ENCODE data around the gene LRRC45. TPM values are rescaled to one million over a fixed set of nuclear protein-coding genes. Genes with fewer than 3 reads are reported as not detected.
A peak's percentile ranks its signal among the peaks of the same experiment; 100 is the strongest.

LRRC45 gene
- total and polyA plus RNA-seq, 9 of the 15 experiments (the other 6 are each of a cell fraction or from before 2014, with no cell fraction given) = 3.5 to 21.5 (median 11.2) TPM; not detected in 2

- FAIRE-seq (no peak), DNase-seq (ENCODE audit: extremely low read depth in 1 of 4, low spot score in 3 of 4) (no peak), ATAC-seq (no peak)
- WGBS (ENCODE audit: insufficient coverage, low coverage, missing lambda C conversion rate) = 94% methylated on average over 14 of the region's 21 CpGs
- no peaks in the 10 kb centered on the region for H4K20me1 ChIP-seq (replicated peaks; ENCODE audit: control insufficient read depth, insufficient read depth, low read length)
- no peaks in the 10 kb centered on the region for H3K27me3 ChIP-seq (ENCODE audit: control insufficient read depth in 2 of 2, insufficient read depth in 2 of 2, low read length in 2 of 2)
- no peaks in the 10 kb centered on the region for H3K9me1 ChIP-seq (ENCODE audit: control insufficient read depth, insufficient read depth, low read length)
- BruUV-seq (replicated peaks) = no TSS peak
- no peak overlapping the region for H2AFZ ChIP-seq (ENCODE audit: low read depth, low read length)
- peaks cover 36% of the 10 kb centered on the region; the same call in 2 of the 3 replicates for H3K36me3 ChIP-seq (ENCODE audit: control insufficient read depth, insufficient read depth, low read length)
- in situ Hi-C loops (cut with MboI) = no loop called here
- CTCF ChIA-PET (ENCODE audit: low intra/inter-chr PET ratio) = no interaction called here
- H3K4me2 ChIP-seq (ENCODE audit: insufficient read depth, low read length) = no peak overlapping the region
- no peak overlapping the region for H3K4me3 ChIP-seq
- no peak overlapping the region for H3K9ac ChIP-seq (ENCODE audit: insufficient read depth in 1 of 2, low read depth in 2 of 2, low read length in 2 of 2)
- H3K9me3 ChIP-seq (replicated peaks; ENCODE audit: control insufficient read depth, insufficient read depth, low read depth, low read length) = no peaks in the 10 kb centered on the region
- H3K4me1 ChIP-seq (replicated peaks in 1 of 2; ENCODE audit: control insufficient read depth in 2 of 2, insufficient read depth in 2 of 2, low read length in 2 of 2) = peaks cover 10 to 19% of the 10 kb centered on the region in 2 experiments; a peak in 4 of 5 replicates
- no peaks in the 10 kb centered on the region for H3K79me2 ChIP-seq (ENCODE audit: control insufficient read depth, insufficient read depth, low read length)
- POLR2A ChIA-PET = no interaction called here
- intact Hi-C loops (cut with micrococcal nuclease) = no loop called here
- H3K27ac ChIP-seq (ENCODE audit: extremely low read depth, low read depth, low read length) = no peak overlapping the region
- no peak for TF ChIP-seq BCOR (IDR thresholded peaks at IDR 0.05)
- peak; percentile 56 for TF ChIP-seq HNRNPLL (IDR thresholded peaks at IDR 0.05; ENCODE audit: low read depth, low read length, poor library complexity, severe bottlenecking)
- TF ChIP-seq POLR2A (conservative IDR thresholded peaks at IDR 0.05) = 0 out of 2 replicates have a peak, but pooled peaks have one; percentile 26
- TF ChIP-seq ZBTB43 (CRISPR knock-in tag; IDR thresholded peaks at IDR 0.05) = peak; percentile 96
- TF ChIP-seq REST (IDR thresholded peaks at IDR 0.05; ENCODE audit: borderline replicate concordance) = no peak
- TF ChIP-seq REST (CRISPR knock-in tag; IDR thresholded peaks at IDR 0.05; ENCODE audit: low read depth) = no peak
- TF ChIP-seq NEUROD1 (IDR thresholded peaks at IDR 0.05; ENCODE audit: borderline replicate concordance, low read depth, low read length, partially characterized antibody) = no peak
- TF ChIP-seq E2F6 (IDR thresholded peaks at IDR 0.05; ENCODE audit: borderline replicate concordance in 1 of 2, extremely low read depth in 1 of 2, insufficient read depth in 1 of 2, insufficient read length in 1 of 2, low read depth in 1 of 2, low read length in 1 of 2, poor library complexity in 1 of 2, severe bottlenecking in 1 of 2) = no peak
- peak; percentile 84 for TF ChIP-seq EGR1 (conservative IDR thresholded peaks at IDR 0.05)
These were observed 38.2 kb upstream of the LRRC45 start for GRCh38 chr17:81984773-81985410.
